GM18907 (cell line): Measurements from ENCODE around the gene SH3BGRL2.

Source experiments
- ATAC-seq: cut with Tn5 transposase; IDR thresholded peaks from one replicate; pipeline ENCODE4 v1.9.1; 2021; ENCODE audit warnings: mild to moderate bottlenecking, moderate library complexity; ENCODE audit not compliant: unreplicated experiment

The SH3BGRL2 gene

DNA sequence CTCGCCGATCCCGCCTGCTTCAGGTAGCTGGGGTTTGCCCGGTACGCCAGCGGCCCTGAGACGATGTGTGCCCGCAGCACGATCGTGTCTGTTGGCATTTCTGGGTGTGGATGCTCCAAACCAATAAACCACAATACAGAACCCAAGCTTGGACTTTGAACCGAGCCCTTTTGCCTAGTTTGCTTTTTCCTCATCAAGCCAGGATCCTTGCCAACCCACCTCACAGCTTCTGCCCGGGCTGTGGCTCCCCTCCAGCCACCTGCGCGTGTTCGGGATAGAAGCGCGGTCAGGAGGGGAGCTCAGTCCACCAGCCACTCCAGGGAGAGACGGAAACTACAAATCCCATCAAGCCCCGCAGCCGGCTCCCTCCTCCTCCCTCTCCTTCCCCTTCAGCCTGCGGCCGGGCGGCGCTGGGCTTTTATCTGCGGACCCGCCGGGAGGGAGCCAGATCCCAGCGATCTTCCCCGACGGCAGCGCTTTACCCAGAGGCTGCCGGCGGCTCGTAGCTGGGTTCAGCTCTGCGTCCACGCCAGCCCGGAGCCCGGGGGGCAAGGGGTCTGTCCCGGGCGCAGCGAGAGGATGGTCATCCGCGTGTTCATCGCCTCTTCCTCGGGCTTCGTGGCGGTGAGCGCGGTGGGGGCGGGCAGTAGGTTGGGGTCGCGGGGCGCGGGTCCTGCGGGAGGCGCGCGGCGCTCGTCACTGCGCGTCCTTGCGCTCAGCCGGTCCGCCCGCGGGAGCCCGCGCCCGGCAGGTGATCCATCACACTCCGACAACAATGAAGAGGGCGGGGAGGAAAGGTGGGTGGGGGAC lies at the start of gene SH3BGRL2:
Gene SH3BGRL2 (plus strand): TSS at position 447 of the 810 bp plus-strand sequence. CDS start 133 bp downstream, at position 580.
- ATAC-seq = peak; percentile 86

DNA sequence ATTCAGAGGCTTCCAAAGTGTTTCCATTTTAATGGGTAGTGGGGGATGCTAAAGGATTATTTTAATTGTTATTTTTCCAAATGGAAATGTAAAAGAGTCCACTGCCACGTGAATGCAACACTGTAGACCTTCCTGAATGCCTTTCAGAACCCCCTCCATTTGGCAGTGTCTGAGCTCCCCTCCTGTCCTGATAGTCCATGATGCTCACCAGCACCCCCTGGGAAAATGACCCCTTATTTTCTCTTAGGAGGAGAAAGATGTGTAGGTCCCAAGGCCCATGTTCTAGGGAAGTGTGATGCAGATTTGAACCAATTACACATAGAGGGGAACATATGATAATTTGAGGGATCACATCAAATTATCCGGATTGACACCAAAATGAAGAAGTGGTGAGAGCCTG lies 46.8 kb upstream of the SH3BGRL2 start:
- ATAC-seq = no peak

DNA sequence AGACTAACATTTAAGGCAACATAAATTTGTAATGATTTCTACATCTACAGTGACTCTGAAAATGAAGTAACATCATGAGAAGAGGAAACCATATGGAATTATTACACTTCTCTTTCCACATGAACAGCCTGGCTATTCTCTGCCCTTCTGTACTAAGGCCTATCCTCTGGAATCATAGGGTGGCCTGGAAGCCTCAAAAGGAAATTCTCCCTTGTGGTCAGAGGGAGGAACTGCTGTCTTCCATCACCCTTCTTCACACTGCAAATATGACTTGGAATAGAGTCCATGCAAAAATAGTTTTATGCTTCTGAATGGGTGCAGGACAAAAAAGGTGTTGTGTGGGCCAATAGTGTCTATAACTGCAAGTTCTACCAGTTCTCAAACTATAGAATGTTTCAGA lies 44.6 kb upstream of the SH3BGRL2 start:
- ATAC-seq = no peak

DNA sequence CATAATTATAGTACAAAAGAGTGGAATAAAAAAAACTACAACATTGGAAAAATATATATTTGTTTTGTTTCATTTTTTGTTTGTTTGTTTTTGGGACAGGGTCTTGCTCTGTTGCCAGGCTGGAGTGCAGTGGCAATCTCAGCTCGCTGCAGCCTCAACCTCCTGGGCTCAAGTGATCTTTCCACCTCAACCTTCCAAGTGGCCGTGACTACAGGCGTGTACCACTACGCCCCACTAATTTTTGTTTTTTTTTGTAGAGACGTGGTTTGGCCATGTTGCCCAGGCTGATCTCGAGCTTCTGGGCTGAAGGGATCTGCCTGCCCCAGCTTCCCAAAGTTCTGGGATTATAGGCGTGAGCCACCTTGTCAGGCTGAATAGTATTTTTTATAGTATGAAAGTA lies 41.4 kb upstream of the SH3BGRL2 start:
- ATAC-seq = no peak

DNA sequence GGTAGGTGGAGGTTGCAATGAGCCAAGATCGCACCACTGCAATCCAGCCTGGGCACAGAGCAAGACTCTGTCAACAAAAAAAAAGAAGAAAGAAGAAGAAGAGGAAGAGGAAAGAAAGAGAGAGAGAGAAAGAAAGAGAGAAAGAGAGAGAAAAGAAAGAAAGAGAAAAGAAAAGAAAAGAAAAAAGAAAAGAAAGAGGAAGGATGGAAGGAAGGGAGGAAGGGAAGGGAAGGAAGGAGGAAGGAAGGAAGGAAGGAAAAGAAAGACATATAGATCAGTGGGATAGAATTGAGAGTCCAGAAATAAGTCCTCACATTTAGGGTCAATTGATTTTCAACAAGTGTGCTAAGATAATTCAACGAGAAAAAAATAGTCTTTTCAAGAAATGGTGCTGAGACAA lies 34.0 kb upstream of the SH3BGRL2 start:
- ATAC-seq = no peak

DNA sequence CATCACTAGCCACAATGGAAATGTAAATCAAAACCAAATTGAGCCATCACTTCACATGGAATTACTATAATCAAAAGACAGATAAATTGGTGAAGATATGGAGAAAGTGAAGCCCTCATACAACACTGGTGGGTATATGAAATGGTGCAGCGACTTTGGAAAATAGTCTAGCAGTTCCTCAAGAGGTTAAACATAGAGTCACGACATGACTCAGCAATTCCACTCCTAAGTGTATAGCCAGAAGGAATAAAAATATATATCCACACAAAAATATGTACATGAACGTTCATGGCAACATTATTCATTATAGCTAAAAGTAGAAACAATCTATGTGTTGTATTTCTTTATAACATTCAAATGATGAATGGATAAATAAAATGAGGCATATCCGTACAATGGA lies 33.1 kb upstream of the SH3BGRL2 start:
- no peak for ATAC-seq

DNA sequence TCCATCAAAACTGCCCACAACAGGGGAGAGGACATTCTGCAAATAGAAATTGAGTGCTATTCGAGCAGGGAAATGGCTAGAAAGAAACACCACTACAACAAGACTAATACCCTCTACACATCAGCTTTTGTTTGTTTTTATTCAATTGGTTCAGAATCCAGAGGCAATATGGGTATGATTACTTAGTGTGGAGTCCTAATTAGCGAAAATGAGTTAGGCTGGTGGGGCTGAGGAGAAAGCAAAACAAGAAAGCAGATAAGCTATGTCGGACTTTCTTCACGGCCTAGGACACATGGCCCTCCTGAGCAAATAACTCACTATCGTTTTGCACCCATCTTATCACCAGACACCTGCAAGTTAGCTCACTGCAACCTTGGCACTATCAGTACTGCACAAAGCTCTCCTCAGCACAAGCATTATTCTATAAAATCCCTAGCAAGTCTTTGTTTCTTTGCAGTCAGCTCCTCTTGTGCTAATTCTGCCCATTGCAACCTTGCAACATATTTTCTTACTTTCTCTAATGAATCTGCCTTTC lies 31.3 kb upstream of the SH3BGRL2 start:
- no peak for ATAC-seq

DNA sequence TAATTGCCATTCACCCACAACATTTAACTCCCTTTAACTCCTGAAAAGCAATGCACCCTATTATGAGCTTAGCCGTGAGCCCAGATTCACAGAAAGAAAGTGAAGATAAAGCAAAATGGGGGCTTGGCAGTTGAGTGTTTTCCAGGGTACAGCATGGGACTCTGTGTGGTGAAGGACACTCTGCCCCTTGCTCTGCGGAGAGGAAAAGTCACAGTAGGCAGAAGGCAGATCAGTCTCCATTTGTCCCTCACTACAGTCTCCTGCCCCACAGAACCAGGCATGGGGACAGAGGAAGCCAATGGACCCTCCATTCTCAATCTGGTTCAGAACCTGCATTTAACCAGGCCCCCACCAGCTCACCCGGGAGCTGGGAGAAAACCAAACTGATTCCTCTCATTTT lies 30.8 kb upstream of the SH3BGRL2 start:
- ATAC-seq = no peak

DNA sequence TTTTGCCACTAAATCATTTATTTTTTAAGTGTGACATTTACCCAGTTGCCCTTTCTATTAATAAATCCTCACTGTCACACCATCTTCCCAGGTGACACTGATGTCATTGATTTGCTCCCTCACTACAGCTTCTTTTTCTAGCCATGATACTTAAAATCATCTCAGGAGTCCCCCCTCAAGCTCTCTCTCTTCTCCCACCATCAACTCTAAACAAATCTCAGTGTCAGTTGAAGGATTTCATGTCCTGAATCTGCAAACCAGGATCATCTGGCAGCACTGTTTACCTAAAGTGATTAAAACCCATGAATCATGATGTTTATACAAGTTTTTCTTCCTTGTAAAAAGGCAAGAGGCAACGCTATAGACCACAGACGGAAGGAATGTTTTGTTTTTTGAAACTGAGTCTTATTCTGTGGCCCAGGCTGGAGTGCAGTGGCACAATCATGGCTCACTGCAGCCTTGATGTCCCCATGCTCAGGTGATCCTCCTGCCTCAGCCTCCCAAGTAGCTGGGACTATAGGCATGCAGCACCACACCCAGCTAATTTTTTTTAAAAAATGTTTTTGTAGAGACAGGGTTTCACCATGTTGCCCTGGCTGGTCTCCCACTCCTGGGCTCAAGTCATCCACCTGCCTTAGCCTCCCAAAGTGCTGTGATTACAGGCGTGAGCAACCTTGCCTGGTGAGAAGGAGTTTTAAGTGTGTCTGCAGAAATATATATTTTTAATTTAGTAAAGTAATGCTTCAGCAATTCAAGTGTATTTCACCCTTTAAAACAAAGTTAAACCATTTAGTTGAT lies 30.1 kb upstream of the SH3BGRL2 start:
- no peak for ATAC-seq

DNA sequence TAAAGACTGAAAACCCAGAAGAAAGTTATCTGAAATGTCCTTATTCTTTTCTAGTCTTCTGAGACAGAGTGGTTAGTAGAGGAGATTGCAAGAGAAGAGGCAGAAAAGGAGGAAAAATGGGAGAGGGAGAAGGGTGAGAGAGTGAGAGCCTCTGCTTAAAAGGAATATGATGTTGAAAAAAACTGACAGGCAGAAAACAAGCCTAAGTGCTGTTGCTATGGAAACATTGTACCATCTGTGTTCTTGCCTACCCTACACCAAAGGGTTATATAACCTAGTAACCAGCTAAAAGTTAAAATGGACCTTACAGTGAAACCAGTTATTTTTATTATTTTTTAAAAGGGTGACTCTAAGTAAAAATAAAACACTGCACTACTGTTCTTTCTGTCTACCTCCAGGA lies 28.3 kb upstream of the SH3BGRL2 start:
- ATAC-seq = no peak

DNA sequence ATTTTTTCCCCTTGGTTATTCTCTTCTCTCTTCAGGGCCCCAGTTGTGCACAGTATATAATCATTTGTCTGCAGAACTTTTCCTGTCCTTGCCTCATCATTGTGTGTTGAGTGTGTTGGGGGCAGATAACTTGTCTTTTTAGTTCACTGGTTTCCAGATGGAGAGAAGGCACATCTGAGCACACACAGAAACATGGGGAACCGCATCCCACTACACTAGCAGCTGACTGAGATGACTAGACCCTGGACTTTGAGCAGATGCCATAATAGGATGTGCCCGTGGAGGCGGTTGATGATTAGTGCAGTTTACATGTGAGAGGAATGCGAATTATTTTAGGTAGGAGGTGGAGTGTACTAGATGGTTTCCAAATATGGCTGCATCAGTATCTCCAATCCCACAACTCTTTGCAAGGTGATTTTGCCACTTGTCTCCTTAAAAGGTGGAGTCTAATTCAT lies 26.5 kb upstream of the SH3BGRL2 start:
- no peak for ATAC-seq

DNA sequence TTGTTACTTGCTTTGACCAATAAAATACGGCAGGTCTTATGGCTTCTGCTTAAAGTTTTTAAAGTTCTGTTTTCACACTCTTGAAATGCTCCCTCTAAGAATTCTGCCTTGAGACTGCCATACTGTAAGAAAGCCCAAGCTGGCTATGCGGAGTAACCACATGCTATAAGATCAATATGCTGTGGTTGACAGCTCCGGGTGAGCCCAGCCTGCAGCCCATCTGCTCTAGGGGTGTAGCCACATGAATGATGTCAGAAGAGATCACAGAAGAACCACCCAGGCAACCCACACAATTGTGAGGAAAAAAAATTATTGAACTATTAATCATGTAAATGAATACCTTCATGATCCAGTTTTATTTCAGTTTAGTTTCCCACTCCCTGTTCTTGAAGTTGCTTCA lies 26.1 kb upstream of the SH3BGRL2 start:
- no peak for ATAC-seq

DNA sequence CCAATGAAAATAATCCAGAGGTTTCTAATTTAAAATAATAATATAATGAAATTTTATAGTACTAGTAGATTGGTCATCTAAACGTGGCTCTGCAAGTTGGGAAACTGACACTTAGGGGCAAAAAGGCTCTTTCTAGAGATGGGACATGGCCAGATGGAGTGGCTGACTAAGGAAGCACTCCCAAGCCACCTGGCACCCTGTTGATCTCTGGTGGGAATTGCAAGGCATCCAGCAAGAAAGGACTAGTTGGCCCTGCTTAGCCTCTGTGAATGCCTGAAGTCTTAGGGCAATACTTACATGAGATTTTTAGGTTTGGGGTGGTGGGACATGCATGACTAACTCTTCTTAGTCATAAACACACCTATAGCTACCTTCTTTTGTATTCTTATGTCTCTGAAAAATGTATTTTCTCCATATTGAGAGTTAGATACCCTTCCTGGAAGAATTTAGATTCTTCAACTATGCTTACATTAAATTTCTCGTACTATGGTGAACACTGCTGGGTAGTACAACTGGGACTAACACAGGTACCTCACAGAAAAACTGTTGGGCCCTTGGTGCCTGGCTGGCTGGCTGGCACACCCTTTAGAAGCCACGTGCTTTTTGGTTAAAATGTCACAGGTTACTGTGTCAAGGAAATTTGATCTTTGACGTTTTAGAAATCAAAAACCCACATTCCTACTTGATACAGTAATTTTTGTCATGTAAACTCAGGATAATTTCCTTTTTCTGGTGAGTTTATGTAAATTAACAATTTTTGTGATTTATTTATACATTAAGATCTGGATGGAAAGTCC lies 25.0 kb upstream of the SH3BGRL2 start:
- ATAC-seq = no peak

DNA sequence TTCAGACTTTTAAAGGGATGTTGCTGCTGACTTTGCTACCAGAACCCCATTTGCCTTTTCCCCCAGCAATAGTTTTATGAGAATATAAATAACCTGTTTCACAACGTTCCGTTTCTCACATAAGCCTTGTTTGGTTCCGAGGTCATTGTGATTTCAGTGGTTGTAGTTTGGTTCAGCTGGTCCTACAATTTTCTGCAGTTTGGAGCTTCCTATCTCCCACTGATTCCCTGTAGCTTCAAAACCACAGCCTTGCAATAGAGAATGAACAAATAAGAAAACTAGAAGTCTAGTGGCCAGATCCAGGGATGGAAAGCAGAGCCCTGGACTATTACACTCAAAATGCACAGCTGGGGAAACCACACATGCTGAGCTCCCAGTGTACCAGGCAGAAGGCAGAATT lies 24.1 kb upstream of the SH3BGRL2 start:
- no peak for ATAC-seq

DNA sequence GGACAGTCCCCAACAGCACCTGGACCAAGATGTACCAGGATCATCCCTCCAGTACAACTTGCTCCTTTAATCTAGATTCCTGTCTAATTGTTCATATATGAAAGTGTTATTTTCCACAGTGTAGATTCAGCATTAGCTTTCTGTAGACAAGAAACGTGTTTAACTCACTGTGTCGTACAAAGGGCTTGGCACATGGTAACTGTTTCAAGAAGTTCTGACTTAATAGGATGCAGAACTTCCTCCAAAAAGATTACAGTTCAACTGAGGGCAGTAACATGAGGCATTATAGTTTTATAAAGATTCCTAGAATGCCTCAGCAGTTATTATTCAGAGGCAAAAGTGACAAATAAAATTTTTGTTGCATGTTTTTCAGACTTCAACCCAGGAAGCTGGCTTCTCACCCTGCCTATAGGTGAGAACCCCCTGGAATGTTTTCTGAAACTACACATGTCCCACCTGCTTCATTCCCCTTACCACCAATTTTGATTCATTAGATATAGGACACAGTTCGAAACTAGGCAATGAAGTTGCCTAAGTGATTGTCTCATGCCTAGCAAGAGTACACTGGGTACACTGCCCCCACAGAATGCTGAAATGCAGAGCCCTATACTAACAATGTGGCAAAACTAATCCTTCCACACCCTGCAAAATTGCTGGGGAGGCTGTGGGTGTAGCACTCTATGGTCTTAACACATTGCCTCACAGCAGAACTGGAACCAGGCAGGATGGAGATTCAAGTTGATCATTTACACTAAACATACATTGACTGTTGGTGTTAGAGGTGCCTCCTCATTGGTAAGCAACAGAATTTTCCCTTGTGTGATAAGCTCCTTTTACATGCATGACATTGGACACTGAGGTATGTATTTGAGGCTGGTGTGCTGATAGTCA lies 22.6 kb upstream of the SH3BGRL2 start:
- ATAC-seq = no peak

DNA sequence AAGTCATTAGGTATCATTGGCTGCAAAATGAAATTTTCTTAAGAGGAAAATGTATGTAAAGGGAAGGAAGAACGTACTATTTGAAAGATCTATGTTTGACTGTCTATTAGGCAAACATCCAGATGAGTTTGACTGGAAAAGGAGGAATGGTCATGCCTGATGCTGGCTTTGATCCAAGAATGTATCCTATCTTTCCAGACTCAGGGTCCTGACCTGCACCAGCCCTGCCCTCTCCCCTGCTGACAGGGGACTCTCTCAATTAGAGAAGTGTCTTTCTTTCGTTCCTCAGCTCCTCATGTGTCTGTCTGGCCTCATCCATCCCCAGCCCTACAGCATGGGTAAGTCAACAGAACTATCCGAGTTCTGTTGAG lies 21.9 kb upstream of the SH3BGRL2 start:
- no peak for ATAC-seq

DNA sequence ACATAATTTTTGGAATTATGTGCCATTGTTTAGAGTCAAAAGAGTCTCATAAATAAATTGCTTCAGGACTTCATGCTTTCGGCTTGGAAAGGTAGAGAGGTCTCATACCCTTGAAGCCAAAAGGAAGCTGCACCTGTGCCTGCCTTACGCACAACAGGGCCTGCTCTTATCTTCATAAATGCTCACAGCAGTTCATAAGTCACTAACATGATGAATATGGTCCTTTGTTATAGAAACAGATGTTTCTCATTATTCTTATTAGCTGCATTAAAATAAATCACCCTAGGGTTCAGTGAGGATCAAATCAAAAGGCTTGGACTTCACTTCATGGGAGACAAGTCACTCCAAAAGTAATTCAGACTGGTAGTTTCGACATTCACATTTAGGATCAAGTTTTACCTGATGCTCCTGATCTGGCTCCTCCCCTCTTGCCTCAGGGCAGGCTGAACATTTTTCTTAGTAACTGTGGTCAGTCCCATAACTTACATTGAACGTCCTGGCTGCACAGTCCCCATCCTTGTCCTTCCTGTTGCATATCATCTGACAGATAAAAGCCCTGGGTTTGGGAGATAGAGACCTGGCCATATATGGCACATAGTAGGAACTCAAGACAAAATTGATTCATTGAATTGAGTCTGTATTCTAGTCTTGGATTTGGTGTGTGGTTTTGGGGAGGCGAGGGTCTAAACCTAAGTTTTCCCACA lies 20.7 kb upstream of the SH3BGRL2 start:
- no peak for ATAC-seq

DNA sequence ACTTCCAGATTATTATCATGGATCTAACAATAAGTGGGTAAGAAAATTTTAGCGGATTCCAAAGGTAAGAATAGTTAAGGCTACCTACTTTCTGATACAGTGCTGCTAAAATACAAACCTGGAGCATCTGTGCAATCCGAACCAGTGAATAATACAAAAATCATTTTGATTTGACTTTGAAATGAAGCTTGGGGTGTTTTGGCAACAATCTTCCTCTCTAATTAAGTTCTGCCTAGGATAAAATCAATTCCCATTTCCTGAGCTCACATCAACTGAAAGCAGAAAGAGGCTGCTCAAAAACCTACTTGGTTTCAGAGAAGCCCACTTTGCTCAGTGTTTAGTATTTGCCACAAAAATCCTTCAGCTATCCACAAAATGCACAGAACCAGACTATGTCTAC lies 18.7 kb upstream of the SH3BGRL2 start:
- ATAC-seq = no peak

DNA sequence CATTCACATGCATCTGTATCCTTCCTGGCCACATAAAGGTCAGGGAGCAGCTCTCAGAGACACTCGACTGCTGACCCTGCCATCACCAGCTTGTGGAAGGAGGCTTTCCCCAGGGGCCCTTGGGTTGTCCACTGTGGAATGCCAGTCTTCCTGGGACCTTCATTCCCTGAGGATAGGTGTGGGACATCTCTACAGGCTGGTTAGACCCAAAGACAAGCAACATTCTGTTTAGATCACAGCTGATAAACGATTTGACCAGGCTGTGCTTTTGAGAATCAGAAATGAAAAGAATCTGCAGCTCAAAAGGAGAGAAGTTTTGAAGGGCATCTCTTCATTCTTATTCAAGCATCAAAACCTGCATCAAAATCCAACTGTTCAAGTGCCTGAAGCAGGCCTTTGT lies 18.2 kb upstream of the SH3BGRL2 start:
- no peak for ATAC-seq

DNA sequence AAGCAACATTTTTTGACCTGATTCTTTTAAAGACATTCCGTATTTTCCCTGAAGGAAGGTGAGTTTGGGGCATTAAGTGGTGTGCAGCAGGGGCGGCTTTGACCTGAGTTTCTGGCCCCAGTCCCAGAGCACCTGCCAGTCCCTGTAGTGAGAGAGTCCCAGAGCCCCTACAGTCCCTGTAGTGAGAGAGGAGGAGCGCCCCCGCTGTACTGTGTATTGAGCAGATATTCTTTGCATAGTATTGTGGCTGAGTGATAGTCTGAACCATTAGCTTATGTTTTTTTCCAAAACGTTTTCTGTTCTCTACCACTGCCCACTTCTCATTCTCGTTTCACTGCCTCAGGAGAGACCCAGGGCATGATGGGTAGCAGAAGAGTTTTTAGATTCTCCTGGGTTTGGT lies 17.2 kb upstream of the SH3BGRL2 start:
- peak; percentile 12 for ATAC-seq
